Endometrial microvascular endothelial cells (primary cell): ENCODE data around the gene RHCE. TPM values are rescaled to one million over a fixed set of nuclear protein-coding genes. Genes with fewer than 3 reads are reported as not detected.
"Not testable (repeated sequence)": the region's sequence is repeated elsewhere in the genome, so short reads cannot be mapped to it uniquely, and the experiment has no call there.

ENCODE experiments used
- in situ Hi-C: cut with HindIII; loops from 2 replicates; pipeline ENCODE4 v1.10.0; 2017; ENCODE audit warnings: low sequenced_read_pairs, low pct_unique_long_range_greater_than_20kb; ENCODE audit errors: inconsistent ontology term
- total RNA-seq: library from RNA; depleted of rRNA; stranded (reverse); fragments of >200 nt; gene quantifications from one replicate; pipeline ENCODE4 v1.2.3, GENCODE V29; 2015; ENCODE audit errors: inconsistent ontology term

Gene RHCE
- total RNA-seq, 1 donor from 2014 or later = not detected

GRCh38 chr1:25435397-25436108 lies 14.9 kb upstream of the RHCE start:
- in situ Hi-C loops = no loop called here

GRCh38 chr1:25433389-25434186 lies 13.0 kb upstream of the RHCE start:
- in situ Hi-C loops = no loop called here

DNA sequence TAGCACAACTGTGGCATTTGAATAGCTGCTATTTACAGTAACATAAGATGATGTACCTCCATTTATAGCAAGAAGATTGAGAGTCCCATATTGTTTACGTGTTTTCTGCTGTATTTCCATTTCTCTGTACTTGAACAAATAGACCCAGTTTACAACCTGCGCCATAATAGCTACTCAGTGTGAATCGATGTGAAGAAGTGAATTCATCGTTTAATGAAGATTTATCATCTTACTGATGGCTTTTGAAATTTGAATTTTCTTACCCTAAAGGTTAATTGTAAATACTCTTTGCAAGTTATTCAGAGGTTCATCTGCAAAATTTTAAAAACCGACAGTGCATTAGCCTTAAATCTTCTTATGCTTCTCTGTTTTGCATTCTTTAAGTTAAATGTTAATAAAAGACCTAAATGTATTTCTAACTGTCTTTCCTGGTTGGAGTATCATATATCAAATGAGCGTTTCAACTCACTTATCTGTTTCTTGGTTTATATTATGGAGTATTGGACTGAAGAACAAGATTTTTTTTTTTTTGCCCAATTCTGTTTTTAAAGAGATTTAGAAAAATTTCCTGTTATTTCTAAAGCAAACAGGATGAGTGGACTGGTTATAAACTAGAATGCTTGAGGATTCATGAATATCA lies 12.2 kb upstream of the RHCE start:
- in situ Hi-C loops = no loop called here

- in situ Hi-C loops = no loop called here
Observed at GRCh38 chr1:25431955-25432719, 11.5 kb upstream of the RHCE start.

DNA sequence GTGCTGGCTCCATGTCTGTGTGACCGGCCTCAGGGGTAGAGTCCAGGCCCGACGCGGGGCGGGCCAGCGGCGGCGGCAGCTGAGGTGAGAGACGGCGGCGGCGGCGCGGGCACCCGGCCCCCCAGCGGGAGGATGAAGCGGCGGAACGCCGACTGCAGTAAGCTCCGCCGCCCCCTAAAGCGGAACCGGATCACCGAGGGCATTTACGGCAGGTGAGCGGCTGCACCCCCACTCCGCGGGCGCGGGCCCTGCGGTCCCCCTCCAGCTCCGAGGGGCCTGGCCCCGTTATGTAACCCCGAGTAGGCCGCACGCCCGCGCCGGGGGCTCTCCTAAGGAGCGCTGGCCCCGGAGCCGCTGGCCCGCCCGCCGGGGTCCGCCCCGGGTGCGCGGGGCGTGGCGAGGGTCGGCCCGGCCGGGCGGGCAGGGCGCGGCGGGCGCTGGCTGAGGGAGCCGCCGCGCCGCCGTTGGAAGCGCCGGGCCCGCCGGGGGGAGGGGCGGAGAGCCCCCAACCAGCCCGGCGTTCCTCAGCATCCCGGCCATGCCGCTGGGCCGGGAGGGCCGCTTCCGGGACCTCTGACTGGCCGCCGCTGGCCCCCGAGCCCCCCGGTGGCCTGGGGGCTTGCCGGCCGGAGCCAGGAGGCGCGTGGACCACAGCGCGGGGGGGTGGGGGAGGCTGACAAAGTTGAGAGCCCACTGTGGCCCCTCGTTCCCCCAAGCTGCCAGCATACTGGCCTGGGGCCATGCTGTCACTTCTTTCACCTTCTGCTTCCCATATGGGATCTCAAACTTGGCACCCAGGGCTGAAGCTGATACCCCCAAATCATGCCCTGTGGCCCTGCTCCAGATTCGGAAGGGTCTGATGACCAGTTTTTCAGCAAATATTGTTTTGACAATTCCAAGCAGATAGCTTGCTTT lies 10.6 kb upstream of the RHCE start:
- in situ Hi-C loops = no loop called here

DNA sequence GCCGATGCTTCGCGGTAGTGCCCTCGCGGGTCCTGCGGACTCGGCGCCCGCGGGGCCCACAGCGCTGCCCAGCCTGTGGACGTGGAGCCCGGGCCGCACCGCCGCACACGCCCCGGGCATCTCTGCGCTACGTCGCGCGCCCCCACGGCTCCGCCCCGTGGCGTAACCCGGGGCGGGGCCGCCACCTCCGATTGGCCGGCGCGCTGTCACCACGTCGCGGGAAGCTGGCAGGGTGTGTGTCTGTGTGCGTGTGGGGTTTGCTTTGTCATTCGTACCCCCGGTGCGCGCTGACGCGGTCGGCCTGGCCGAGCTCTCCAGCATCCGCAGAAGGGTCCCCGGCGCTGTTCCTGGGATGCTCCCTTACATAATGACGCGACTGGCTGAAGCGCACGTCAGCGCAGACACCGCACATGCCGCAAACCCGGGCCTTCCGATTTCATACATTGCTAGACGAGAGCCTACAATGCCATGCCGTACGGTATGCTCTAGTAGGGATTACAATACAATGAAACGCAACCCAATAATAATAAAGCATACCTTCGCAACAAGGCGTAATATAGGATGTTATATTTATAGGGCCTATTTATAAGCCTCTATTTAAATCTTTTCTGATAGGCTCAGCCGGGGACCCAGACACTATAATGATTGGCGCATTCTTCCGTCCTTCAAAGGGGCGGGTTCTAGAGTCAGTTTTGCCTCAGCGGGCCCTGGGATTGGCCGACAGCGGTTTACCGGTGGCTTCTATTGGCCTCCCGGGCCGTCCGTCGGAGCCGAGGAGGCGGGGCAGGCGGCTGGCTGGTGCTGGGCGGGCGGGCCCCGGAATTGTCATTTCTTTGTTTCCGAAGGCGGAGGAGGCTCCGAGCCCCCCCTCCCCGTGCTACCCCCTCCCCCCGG lies 9.7 kb upstream of the RHCE start, which contains the start of gene MACO1:
MACO1 (plus strand) TSS at position 825 of the 894 bp plus-strand sequence. CDS start 202 bp downstream, outside the sequence.
- in situ Hi-C loops = no loop called here

- in situ Hi-C loops = no loop called here
Observed at GRCh38 chr1:25428475-25429166, 8.0 kb upstream of the RHCE start.

DNA sequence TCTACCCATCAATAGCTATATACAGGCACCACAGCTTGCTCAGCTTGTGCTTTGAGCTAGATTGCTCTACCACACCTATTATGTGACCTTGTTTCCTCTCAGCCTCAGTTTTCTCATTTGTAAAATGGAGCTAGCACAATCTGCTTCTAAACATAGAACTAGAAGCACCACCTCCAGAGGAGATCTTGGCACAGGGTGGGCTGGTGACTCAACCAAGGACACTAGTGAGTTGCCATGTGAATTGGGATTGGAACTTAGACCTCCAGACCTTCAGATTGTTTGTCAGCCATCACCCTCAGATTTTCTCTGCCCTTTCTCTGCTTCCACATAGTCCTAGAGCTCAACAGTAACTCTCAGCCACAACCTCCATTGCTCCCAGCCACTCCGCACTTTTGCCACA lies 7.1 kb upstream of the RHCE start:
- in situ Hi-C loops = no loop called here

DNA sequence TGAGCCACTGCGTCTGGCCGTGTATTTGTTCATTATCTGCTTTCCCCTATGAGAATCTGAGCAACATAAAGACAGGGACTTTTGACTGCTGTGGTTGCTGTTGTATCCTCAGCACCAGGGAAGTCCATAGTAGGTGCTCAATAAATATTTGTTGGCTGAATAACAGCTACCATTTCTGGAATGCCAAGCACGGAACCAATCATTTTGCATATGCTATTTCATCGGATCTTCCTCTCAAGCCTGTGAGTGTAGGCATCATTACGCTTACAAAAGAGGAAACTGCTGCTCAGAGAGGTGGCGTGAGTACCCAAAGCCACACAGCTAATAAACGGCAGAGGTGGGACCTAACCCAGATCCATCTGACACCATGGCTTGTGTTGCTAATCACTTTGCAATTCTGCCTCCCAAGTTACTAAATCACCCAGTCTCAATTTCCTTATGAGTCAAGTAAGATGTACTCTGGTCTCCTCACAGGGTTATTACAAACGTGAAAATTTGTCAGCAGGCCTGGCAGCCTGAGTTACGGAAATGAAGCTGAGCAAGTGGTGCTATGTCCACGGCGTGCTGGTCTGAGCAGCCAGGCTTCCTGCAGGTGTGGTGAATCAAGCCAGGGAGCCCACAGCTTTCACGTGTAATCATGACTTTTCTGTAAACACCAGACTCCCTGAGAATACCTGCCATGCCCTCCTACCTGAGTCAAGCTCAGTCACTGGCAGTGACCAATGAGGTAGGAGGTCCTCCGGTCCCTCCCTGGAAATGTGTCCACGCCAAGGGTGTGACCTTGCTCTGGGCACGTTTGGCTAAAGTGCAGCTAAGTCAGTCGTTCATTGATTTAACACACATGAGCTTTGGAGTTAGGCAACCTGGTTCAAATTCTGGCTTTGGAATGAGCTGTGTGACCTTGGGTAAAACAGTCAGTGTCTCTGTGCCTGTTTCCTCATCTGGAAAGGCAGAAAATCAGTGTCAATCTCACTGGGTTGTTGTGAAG lies 4.8 kb upstream of the RHCE start:
- in situ Hi-C loops = no loop called here

- in situ Hi-C loops = not testable (repeated sequence)
Observed at GRCh38 chr1:25423206-25423605, 2.6 kb upstream of the RHCE start.

DNA sequence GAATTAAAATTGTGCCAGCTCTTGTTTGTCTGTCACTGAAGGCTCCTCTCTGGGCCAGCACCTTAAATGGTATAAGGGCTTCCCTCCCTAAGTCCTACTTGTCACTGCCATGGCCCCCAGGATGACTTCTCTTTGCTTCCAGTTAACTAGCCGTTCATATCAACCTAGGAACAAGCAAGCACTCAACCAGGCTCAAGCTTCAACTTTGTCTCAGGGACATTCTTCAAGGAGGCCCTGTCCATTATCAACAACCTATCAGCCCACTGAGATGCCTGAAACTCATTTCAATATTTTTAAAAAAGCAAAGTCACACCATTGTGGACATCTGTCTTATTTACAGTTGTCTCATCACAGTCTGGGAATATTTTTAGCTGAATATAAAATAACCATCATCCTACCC lies 1.3 kb downstream of the RHCE start:
- in situ Hi-C loops = not testable (repeated sequence)

DNA sequence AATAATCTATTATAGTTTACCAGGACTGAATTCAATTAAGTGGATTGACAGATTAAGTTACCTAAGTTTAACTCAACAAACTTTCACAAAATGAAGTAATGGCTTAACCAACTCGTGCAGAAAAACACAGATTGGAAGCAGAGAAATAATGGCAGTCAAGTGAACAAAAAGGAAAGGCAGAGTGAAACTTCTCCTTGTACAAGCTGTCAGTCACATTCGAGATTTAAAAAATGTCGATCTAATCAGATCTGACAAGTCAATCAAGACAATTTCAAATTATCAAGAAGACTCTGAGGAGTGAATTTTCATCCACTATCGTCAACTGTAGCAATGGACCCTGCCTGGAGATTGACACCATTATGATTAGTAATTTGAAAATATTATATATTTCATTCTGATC lies 3.3 kb downstream of the RHCE start:
- in situ Hi-C loops = not testable (repeated sequence)

DNA sequence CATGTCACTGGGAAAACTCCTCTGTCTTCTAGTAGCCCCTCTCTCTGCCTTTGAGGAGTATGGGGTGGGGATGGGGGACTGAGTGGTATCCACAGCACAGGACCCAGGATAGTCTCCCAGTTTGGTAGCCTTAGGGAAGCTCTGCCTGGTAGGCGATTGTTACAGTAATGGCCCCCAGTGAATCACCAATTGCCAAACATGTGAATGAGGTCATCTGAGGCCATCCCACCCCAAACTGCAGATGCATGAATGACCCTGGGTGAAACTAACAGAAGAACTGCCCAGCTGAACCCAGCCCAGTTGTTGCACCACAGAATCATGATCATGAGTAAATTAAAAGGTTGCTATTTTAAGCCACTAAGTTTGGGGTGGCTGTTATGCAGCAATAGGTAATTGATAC lies 6.0 kb downstream of the RHCE start:
- in situ Hi-C loops = not testable (repeated sequence)

GRCh38 chr1:25414157-25414556 lies 6.5 kb downstream of the RHCE start:
- in situ Hi-C loops = not testable (repeated sequence)

DNA sequence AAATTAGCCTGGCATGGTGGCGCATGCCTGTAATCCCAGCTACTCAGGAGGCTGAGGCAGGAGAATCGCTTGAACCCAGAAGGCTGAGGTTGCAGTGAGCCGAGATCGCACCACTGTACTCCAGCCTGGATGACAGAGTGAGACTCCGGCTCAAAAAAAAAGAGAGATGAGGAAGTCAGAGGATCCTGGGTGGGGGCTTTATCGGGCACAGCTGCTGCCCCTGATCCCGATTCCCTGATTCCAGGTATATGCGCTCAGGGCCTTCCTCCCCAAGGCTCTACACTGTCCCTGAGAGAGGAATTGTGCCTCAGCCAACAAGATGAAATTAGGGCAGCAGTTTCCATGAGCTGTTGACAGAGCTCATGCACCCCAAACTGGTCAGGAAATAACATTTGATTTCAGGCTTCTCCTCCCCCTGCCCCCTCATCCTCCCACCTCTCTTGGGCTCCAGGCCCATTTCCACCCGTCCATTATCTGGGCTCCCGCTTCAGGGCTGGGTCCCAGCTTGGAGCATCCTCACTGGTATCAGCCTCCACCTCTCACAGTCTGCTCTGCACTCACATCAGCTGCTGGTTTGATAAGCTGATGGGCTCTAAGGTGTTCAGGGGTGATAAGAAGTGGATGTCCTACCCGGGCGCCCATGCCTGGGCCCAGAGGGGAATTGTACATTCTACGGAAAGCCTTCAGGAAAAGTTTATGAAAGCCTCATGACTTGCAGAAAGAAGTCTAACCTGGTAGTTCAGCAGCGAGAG lies 7.6 kb downstream of the RHCE start:
- in situ Hi-C loops = not testable (repeated sequence)
